HG03060 (cell line): ENCODE measurements around the gene ELFN2.

ENCODE experiments used
- ATAC-seq: cut with Tn5 transposase; IDR thresholded peaks from one replicate; pipeline ENCODE4 v1.9.1; 2021; ENCODE audit warnings: low read depth, moderate number of reproducible peaks; ENCODE audit not compliant: unreplicated experiment

The ELFN2 gene

DNA sequence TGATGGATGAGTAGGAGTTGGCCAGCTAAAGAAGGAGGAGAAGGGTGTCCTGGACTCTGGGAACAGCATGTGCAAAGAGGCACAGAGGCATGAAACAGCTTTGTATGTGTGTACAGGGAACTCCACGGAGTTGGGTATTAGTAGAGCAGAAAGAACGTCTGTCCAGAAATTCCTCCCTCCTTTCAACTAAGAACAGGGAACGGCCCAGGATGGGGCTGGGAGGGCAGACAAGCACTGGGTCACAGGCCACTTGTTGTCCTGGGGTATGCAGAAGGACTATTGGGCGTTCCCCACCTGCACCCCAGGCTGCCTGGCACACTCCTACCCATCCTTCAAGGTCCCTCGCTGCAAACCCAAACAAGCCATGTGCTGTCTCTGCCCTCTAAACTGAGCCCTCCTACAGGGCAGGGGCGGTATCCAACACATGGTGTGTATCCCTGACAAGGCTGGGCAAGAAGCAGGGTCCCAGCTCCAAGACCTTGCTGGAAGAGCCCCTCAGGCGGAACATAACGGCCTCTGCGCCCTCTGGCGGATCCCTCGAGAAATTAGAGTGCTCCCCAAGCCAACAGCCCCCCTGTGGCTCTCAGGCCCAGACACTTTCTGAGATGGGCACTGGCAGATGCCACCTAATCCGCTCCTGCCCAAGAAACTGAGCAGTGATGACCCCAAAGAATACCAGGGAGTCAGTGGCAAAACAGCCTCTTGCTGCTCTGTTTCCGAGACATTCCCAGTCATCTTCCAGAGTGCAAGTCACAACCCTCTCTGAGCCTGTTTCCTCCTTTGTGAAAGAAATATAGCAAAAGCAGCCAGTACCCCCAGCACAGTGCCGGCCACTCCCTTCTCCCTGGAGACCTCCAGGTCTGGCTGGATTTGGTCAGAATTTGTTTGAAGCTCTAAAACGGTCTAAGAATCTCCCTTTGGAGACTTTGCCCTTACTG, 1.6 kb upstream of the ELFN2 start:
- no peak for ATAC-seq

DNA sequence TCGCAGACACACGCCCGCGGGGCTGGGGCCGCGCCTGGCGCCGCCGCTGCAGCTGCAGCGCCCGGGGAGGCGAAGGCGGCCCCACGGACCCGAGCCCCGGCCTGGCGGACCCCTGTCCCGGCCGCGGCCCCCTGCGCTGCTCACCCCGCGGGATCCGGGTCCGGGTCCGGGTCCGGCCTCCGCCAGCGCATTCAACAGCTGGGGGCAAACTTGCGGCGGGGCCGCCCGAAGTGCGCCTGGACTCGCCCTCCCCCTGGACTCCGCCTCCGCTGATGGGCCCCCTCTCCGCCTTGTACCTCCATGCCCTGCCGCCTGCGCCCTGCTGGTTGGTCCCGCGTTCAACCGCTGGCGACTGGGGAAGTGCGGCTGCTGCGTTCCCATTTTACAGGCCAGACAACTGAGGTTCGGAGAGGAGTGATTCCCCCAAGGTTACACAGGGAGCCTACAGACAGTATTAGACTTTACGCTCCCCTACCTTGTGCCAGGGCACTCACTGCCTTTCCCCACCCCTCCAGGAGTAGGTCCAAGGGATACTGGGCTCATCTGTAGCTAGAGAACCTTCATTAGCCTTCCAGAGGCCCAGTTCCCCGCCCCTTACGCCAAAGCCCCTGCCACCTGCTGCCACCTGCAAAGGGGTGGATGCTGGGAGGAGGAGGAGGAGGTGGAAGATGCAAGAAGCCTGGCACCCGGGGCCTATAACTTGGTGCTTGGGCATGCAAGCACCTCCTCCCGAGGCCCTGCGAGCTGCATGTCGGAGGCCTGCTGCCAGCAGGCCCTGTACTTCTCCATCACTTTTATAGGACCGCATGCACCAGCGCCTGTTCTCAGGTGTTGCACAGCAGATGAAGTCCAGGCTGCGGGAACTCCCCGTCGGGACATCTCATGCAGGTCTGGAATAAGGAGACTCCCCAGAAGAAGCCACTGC, 694 bp upstream of the ELFN2 start:
- ATAC-seq: no peak

DNA sequence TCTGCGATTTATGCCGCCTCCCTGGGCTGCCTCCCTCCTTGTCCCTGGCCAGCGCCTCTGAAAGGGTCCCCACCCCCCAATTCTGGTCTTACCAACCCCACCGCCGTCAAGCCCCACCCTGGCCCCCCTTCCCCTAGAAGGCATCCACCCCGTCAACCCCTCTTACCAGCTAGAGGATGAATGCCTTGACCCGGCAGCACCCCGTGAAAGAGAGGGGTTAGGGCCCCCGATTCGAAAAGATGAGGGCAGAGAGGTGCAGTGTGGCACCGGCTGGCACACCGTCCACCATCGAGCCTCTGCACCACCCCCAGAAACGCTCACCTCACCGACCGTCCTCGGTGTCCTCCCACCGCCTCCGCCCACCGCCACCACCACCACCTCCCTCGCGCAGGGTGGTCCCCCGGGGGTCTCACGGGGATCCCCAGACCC, 559 bp downstream of the ELFN2 start:
- ATAC-seq: no peak

DNA sequence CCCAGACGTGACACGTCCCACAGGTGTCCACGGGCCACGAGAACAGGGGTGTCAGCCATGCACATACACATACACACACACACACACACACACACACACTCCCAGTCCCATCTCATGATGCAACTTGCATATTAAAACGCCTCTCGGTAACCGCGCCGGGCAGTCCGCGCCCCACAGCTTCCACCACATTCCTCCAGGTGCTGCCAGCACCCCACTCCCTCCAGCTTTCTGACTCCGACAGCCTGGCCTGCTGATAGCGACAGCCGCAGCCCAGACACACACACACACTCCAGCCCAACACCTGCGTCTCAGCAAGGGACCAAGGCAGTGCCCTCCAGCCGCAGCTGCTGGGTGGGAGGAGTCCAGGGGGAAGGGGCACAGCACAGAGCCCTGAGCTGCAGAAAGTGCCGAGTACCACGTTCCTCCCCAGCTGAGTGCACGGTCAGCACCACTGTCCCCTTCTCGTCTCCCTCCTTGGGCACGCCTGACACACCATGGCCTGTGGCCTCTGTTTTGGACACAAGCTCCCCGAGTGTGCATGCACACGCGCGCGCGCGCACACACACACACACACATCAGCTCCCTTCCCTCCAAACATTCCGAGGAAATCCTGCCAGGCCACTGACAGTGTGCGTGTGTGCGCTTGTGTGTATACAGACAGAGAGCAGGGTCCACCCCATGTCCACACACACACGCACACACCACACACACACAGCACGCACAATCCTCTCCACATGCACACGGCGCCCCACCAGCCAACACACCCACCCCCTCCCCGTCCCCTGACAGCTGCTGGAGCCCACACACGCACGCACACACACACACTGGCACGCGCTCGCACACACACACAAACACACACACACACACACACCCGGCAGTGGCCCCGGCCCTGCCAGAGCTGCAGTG, 1.2 kb downstream of the ELFN2 start:
- ATAC-seq: no peak

DNA sequence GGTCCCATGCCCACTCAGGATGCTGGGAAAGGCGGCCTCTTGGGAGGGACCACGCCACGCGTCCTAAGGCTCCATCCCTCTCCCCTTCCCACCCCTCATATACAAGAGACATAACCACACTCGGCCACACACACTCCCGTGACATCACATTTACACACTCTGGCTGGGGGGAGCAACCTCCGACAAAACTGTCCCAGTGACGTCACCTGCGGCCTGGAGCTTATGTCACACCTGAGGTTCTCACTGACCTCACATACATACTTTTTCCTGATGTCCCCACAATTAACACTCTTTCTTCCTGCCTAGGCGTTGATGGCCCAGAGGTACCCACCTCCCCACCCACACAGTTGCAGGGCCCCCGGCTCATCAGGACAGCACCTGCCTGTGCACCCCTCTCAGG, 1.9 kb downstream of the ELFN2 start:
- ATAC-seq: no peak

DNA sequence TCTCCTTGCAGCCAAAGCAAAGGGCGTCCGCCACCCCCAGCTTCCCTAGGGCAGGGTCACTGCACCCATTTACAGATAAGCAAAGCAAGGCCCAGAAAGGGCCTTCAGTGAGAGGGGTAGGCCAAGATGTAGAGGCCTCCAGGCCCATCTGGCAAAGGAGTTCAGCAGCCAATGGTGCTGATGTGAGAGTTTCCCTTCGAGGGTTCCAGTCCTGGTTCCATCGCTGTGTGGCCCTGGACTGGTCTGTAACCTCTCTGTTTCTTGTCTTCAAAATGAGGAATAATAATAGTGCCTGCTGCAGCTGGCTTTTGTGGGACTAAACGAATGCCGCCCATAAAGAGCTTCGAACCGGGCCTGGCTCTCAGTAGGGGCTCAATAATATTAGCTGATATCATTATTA, 4.0 kb downstream of the ELFN2 start:
- ATAC-seq: no peak

DNA sequence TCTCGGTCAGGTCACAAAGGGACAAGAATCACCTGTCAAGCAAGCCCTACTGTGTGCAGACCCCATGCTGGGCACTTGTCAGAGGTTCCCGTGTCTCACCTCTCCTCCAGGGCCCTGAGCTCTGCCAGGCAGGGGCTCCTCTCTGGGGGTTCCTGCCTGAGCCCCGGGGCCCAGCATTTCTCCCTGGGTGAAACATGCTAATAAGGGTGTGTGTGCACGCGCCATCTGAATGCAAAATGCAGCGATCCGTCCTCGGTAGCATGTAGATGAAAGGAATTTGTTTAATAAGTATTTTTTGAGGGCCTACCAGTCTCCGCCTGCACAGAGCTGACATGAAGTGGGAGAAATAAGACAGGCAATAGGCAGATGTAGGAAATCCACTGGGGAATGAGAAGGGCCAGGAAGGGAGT, 5.8 kb downstream of the ELFN2 start:
- ATAC-seq: no peak

DNA sequence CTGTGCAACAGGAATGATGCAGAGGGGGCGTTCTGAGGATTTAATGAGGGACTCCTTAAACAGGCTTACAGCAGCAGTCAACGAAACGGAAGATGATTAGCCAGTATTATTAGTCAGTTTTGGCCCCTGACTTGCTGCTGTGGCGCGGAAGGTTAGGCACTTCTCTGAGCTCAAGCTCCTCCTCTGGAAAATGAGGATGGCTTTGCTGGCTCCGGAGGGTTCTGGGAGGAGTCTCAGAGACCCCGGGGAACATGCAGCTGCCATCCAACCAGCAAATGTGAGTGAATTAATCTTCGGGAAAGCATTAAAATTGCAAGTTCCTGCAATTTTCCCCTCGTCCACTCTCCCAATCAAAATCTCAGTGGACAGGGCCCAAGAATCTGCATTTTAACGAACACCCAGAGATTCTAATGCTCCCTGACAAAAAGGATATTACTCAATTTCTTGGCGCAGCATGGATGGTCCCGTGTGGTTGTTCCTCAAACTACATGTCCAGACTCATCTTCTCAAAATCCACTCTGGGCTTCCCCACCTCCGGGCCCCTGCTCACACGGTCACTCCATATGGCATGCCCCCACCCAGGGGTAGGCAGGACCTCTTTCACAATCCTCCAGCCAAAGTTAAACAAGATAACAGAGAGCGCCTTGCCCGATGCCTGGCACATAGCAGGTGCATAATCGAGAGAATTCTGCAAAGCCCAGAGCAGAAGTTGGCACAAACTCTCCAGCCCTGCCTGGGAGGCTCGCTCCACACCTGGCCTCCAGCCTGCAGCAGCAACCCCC, 6.4 kb downstream of the ELFN2 start:
- no peak for ATAC-seq

DNA sequence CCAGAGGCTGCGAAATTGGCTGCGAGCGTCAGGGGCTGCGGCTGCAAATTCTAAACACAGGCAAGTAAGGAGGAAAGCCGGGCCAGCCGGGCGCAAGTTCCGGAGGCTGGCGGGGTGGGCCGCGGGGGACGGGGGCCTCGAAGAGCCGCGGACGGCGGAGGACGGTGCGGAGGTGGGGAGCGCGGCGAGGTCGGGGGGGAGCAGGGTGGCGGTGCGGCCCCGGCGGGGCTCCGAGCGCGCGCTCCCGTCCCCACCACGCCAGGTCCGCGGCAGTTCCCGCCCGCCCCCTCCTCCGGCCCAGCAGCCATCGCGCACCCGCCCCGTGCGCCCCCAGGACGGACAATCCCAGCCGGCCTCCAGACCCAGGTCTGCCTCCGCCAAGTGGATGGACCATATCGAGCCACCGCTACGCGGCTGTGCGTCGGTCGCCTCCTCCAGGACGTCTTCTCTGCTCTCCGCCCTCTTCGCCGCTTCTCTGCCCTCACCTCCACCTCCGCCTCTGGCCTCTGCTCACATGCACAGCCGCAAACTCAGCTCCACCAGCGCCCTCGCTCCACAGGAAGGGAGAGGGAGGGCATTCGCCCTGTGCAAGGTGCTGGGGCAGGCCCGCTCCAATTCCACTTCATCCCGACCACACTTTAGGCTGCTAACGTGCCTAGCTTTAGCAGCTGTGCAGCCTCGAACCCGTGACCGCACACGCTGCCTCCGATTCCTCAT, 7.2 kb downstream of the ELFN2 start:
- no peak for ATAC-seq

DNA sequence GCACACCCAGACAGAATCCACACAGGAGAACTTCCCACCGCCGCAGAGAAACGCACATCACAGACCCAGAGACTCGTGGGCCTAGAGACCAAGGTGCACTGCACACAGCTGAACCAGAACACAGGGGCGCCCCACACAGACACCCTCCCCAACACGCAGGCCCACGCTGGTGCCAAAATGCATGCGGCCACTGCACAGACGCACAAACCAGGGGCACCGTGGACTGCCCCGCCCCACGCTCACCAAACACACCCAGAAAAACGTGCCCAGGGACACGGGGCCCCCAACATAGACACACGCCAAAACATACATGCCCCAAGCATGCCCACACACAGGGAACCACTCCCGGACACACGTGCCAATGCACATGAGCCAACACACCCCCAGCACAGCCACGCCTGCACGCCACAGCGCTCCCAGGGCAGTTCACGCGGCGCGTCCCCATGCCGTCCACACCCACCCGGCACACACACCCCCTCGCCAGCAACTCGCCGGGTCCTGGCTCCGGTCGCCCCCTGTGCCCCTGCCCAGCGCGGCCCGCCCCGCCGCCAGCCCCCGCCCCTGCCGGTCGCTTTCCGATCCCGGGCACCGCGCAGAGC, 7.8 kb downstream of the ELFN2 start:
- no peak for ATAC-seq

DNA sequence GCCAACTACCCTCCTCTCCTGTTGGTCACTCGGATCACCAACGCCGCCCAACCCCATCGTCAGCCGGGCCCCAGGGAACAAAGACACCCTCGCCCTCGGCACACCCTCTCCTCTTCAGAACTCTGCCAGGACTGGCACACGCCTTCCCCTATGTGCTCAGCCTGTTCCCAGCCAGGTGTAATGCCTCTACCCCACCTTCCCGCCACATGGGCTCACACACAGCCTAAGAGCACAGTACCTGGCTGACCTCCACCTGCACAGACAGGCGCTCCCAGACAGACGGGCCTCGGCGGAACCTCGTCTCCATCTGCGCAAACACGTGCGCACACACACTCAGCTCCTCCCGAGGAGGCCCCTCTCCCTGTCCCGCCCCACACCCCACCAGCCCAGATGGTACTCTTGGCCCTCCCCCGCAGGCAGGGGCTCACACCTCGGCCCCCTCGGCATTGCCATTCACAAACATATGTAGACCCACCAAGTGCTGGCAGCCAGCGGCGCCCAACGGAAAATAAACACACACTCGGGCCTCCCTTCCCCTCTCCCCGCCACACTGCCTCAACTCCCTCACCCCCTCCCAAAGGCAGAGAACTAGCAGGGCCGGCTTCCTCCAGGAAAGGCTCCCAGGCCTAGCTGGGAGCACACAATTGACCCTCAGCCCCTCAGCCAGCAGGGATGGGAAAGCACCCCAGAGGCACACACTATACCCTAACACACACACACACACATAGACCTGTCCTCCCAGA, 8.5 kb downstream of the ELFN2 start:
- no peak for ATAC-seq

DNA sequence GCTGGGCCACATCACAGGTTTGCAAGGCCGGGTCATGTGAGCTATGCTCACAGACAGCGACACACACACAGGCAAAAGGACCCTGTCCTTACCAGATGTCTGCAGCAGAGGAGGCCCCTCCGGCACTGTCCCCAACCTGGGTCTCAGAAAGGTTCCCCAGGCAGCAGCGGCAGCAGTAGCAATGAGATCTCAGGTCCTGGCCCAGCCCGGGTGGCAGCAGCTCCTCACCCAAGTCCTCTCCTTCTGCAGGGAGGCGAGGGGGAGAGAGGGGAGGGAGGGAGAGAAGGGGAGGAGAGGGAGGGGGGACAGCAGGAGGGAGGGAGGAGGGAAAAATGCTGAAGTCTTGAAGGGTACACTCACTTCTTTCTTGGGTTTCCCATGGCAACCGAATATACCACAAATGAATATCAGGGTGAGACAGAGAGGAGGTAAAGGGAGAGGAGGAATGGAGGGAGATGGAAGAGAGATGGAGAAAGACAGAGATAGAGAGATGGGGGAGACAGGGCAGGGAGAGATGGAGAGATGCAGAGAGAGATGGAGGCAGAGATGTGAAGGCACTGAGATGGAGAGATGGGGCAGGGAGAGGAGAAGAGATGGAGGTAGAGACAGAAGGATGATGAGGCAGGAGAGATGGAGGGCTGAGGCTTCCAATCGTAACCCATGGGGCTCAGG, 9.5 kb downstream of the ELFN2 start:
- no peak for ATAC-seq

DNA sequence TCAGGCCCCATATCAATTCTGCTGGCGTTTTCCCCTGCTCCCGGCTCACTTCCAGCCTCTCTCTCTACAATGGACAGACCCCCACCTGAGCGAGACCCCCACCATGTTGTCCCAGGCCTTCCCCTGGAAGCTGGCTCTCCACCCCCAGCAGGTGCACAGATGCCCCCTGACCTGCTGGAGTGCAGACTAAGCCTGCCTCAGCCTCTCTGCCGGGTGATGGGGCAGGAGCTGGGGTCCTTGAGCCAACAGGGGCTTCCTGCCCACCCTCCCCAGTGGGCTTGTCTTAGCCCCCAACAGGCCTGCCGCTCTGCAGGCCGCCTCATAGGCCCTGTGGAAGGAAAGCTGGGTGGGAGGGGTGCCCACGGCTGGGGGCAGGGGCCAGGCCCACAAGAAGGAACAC, 10.0 kb downstream of the ELFN2 start:
- no peak for ATAC-seq

DNA sequence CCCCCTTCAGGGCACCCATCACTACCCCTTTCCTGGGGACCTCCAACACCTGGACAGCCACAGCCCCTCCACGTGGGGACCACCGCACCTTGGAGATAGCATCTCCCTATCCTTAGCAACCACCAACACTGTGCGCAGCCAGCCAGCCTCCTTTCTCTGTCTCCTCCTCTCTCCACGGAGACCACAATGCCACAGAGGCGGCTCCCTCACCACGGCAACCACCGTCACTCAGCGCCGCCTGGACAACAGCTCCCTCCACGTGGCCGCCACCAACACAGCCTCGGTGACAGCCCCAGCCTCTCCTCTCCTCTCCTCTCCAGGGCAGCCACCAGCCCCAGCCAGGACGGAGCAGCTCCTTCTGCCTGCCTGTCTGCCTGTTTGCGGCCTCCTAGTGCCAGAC, 10.5 kb downstream of the ELFN2 start:
- ATAC-seq: no peak

DNA sequence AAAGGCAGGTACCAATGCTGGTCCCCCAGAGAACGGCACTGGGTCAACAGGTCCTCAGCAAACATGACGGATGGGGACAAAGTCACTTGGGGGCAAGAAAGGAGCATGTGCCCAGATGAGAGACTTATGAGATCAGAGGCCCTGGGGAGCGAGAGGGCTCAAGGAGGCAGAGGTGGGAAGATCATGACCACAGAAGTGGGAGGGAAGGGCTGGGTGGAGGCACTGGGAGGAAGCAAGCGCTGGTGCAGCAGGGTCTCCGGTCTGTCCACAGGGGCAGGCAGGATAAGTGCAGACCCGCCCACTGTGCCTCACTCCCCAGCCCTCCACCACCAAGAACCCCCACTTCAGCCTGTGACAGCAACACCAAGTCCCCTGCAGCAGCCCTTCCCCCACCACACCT, 10.9 kb downstream of the ELFN2 start:
- ATAC-seq: no peak

DNA sequence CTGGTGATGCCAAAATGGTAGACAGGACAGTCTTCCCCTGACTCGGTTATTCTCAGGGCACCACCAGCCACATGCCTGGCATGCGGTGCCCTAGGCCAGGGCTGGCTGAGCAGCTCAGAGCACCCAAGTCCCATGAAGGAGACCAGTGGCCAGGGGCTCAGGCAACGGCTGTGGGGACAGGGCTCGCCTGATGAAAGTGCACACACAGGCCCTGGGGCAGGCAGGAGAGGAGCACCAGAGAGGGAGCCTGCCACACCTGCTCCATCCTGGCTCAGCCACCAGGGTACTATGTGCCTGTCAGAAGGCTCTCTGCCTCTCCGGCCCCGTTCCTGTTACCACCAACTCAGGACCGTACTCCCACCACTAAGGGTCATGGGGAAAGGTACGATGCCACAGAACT, 12.1 kb downstream of the ELFN2 start:
- no peak for ATAC-seq

DNA sequence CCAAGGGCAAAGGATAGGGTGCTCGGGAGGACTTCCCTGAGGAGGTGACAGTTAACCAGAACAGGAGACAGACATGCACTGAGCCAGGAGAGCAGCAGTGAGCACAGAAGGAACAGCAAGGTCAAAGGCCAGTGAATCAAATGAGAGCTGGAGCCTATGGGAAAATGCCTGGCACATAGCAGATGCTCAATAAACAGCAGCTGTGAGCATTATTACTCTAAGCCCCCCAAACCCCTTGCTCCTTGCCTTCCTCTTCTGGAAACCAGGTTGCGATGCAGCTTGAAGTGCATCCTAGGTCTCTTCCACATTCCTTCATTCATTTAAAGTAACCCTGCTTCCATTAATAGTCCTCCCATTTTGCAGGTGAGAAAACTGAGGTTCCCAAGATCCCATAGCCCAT, 13.0 kb downstream of the ELFN2 start:
- no peak for ATAC-seq
